ENCODE data around the gene HSD3B2. TPM values are rescaled to one million over a fixed set of nuclear protein-coding genes. Genes with fewer than 3 reads are reported as not detected.

The HSD3B2 gene
- total RNA-seq, 1 donor from 2014 or later: not detected

GRCh38 chr1:119462964-119463363, 48.0 kb downstream of the HSD3B2 start:
- Mint-ChIP-seq H3K4me3 (ENCODE audit: low read depth) (no peak overlapping the region), H3K27ac (no peak overlapping the region), H3K27me3 (peaks cover 4% of the 10 kb centered on the region), H3K36me3 (ENCODE audit: insufficient read depth) (no peaks in the 10 kb centered on the region), H3K4me1 (ENCODE audit: low read depth) (peaks cover 2% of the 10 kb centered on the region), H3K9me3 (ENCODE audit: low read depth) (no peaks in the 10 kb centered on the region)
- no peak for TF ChIP-seq CTCF (IDR thresholded peaks at IDR 0.05; ENCODE audit: unreplicated experiment)
- no peak for DNase-seq (ENCODE audit: low spot score, unreplicated experiment)

GRCh38 chr1:119463569-119463968, 48.6 kb downstream of the HSD3B2 start:
- Mint-ChIP-seq H3K4me1 (ENCODE audit: low read depth) (peaks cover 2% of the 10 kb centered on the region), H3K4me3 (ENCODE audit: low read depth) (no peak overlapping the region), H3K27ac (no peak overlapping the region), H3K9me3 (ENCODE audit: low read depth) (no peaks in the 10 kb centered on the region), H3K36me3 (ENCODE audit: insufficient read depth) (no peaks in the 10 kb centered on the region), H3K27me3 (peaks cover 4% of the 10 kb centered on the region)
- TF ChIP-seq CTCF (IDR thresholded peaks at IDR 0.05; ENCODE audit: unreplicated experiment): no peak
- DNase-seq (ENCODE audit: low spot score, unreplicated experiment): no peak

GRCh38 chr1:119466445-119466844, 51.5 kb downstream of the HSD3B2 start:
- H3K4me1 Mint-ChIP-seq (ENCODE audit: low read depth): peaks cover 2% of the 10 kb centered on the region
- no peaks in the 10 kb centered on the region for H3K9me3 Mint-ChIP-seq (ENCODE audit: low read depth)
- H3K27ac Mint-ChIP-seq: no peak overlapping the region
- no peak for DNase-seq (ENCODE audit: low spot score, unreplicated experiment)
- TF ChIP-seq CTCF (IDR thresholded peaks at IDR 0.05; ENCODE audit: unreplicated experiment): no peak
- H3K4me3 Mint-ChIP-seq (ENCODE audit: low read depth): no peak overlapping the region
- peaks cover 11% of the 10 kb centered on the region for H3K27me3 Mint-ChIP-seq
- no peaks in the 10 kb centered on the region for H3K36me3 Mint-ChIP-seq (ENCODE audit: insufficient read depth)

GRCh38 chr1:119467219-119467618, 52.3 kb downstream of the HSD3B2 start:
- no peak for DNase-seq (ENCODE audit: low spot score, unreplicated experiment)
- Mint-ChIP-seq H3K36me3 (ENCODE audit: insufficient read depth) (no peaks in the 10 kb centered on the region), H3K4me1 (ENCODE audit: low read depth) (peaks cover 2% of the 10 kb centered on the region), H3K4me3 (ENCODE audit: low read depth) (no peak overlapping the region), H3K27me3 (peaks cover 13% of the 10 kb centered on the region), H3K9me3 (ENCODE audit: low read depth) (no peaks in the 10 kb centered on the region), H3K27ac (no peak overlapping the region)
- no peak for TF ChIP-seq CTCF (IDR thresholded peaks at IDR 0.05; ENCODE audit: unreplicated experiment)

- Mint-ChIP-seq H3K27me3 (peaks cover 13% of the 10 kb centered on the region), H3K27ac (no peak overlapping the region)
Observed at GRCh38 chr1:119467857-119468668, 53.1 kb downstream of the HSD3B2 start.

More at GRCh38 chr1:119467857-119468668, 53.1 kb downstream of the HSD3B2 start:
- H3K4me3 Mint-ChIP-seq (ENCODE audit: low read depth): no peak overlapping the region
- TF ChIP-seq CTCF (IDR thresholded peaks at IDR 0.05; ENCODE audit: unreplicated experiment): no peak
- DNase-seq (ENCODE audit: low spot score, unreplicated experiment): no peak
- H3K9me3 Mint-ChIP-seq (ENCODE audit: low read depth): no peaks in the 10 kb centered on the region
- H3K4me1 Mint-ChIP-seq (ENCODE audit: low read depth): peaks cover 2% of the 10 kb centered on the region
- H3K36me3 Mint-ChIP-seq (ENCODE audit: insufficient read depth): no peaks in the 10 kb centered on the region

All from progenitor cell of endocrine pancreas (in vitro differentiated cells).